Tracheal epithelial cell (primary cell): Measurements from ENCODE around the gene RELT. TPM values are rescaled to one million over a fixed set of nuclear protein-coding genes. Genes with fewer than 3 reads are reported as not detected.

ENCODE experiments used
- total RNA-seq: library from RNA; depleted of rRNA; stranded (reverse); fragments of >200 nt; gene quantifications from 2 replicates; pipeline ENCODE4 v1.2.1, GENCODE V29; 2014

RELT gene
- total RNA-seq, result 3.0 and 10.1 TPM in 2 replicates

GRCh38 chr11:73376160-73376802 lies at the start of gene RELT:
Gene RELT, plus strand, starts transcription at chr11:73376399. Its CDS starts 12,738 bp downstream, at chr11:73389137.

Other genes starting within 250 kb of the RELT start
- 6.5 and 6.8 TPM in 2 replicates for gene FCHSD2, start 234.1 kb upstream of the RELT start, total RNA-seq
- 7.5 and 19.8 TPM in 2 replicates for gene P2RY2, start 158.1 kb upstream of the RELT start, total RNA-seq
- gene P2RY6, start 104.1 kb upstream of the RELT start, total RNA-seq, result 0.21 and 0.96 TPM in 2 replicates
- gene ARHGEF17, start 68.1 kb upstream of the RELT start, total RNA-seq, result 5.8 and 7.0 TPM in 2 replicates
- 7.7 and 8.0 TPM in 2 replicates for gene FAM168A, start 221.7 kb downstream of the RELT start, total RNA-seq